Activated CD4-positive, alpha-beta T cell treated with anti-CD3 and anti-CD28 coated beads, Interleukin-2, amount 50 U/mL, for 4 hours (primary cell): ENCODE data around the gene AMHR2.
"Not testable (repeated sequence)": the region's sequence is repeated elsewhere in the genome, so short reads cannot be mapped to it uniquely, and the experiment has no call there.

Source experiments
- DNase-seq, 2 experiments: peaks; one replicate each; pipeline ENCODE4 v3.0.0-alpha.2; 2020

AMHR2 gene

GRCh38 chr12:53415752-53416389 is 7.8 kb upstream of the AMHR2 start:
- not testable (repeated sequence) for DNase-seq

- not testable (repeated sequence) for DNase-seq
These were observed 6.3 kb upstream of the AMHR2 start for GRCh38 chr12:53417291-53417816.

- DNase-seq = no peak
These were observed 5.4 kb upstream of the AMHR2 start for GRCh38 chr12:53418221-53418620.

GRCh38 chr12:53419756-53420155 is 3.9 kb upstream of the AMHR2 start:
- no peak for DNase-seq

- DNase-seq = not testable (repeated sequence)
These were observed 1.4 kb upstream of the AMHR2 start for GRCh38 chr12:53422247-53422646.

- DNase-seq = no peak
These were observed 1.2 kb downstream of the AMHR2 start for GRCh38 chr12:53424626-53425514.

- no peak for DNase-seq
These were observed 2.0 kb downstream of the AMHR2 start for GRCh38 chr12:53425515-53426150.

GRCh38 chr12:53427905-53428594 is 4.4 kb downstream of the AMHR2 start:
- no peak for DNase-seq

GRCh38 chr12:53428741-53429140 is 5.1 kb downstream of the AMHR2 start:
- DNase-seq = no peak

GRCh38 chr12:53430116-53430515 is 6.5 kb downstream of the AMHR2 start:
- no peak for DNase-seq

- no peak for DNase-seq
These were observed 7.5 kb downstream of the AMHR2 start for GRCh38 chr12:53431187-53431586.

- not testable (repeated sequence) for DNase-seq
These were observed 11.7 kb downstream of the AMHR2 start for GRCh38 chr12:53435326-53435725.

GRCh38 chr12:53439582-53439981 is 15.9 kb downstream of the AMHR2 start:
- not testable (repeated sequence) for DNase-seq

- DNase-seq = peak; percentile 99 to 100
These were observed 17.6 kb downstream of the AMHR2 start, which contains the start of gene PRR13 for GRCh38 chr12:53441040-53441833. PRR13 (plus strand) TSS chr12:53441734; CDS start chr12:53442715, 981 bp downstream.

- DNase-seq = no peak
These were observed 20.3 kb downstream of the AMHR2 start for GRCh38 chr12:53443955-53444354.

GRCh38 chr12:53444593-53445325 is 21.1 kb downstream of the AMHR2 start:
- DNase-seq = not testable (repeated sequence)

- DNase-seq = no peak
These were observed 27.3 kb downstream of the AMHR2 start for GRCh38 chr12:53450936-53451335.

- peak; percentile 96 to 98 for DNase-seq
These were observed 28.1 kb downstream of the AMHR2 start, which contains the start of gene PCBP2 for GRCh38 chr12:53451661-53452158. PCBP2 (plus strand) TSS chr12:53452102; CDS start chr12:53454801, 2,699 bp downstream.

GRCh38 chr12:53452159-53453077 is 28.8 kb downstream of the AMHR2 start:
- DNase-seq = peak; percentile 67 to 71
